ENCODE data around the gene ST7L. TPM values are rescaled to one million over a fixed set of nuclear protein-coding genes. Genes with fewer than 3 reads are reported as not detected.

ST7L gene
- total RNA-seq, 2 donors from 2014 or later: 18.0 to 18.2 TPM

DNA sequence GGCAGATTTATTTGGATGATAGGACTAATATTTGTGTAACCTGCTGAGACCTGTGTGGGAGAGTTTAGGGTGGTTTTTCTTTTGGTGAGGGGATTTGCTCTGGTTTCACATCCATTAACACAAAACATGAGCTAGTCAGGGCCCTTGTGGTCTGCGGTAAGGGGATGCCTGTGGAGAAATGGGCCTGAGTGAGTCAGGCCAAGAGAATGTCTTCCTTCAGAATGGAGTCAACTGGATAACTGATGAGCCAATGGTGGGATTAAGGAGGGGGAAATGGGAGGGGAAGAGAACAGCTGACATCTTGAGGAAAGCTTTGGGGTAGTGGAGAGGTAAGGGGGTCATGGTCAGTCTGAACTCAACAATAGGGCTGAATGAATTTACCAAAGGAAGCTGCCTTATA lies 96.3 kb downstream of the ST7L start:
- H3K36me3 Mint-ChIP-seq (ENCODE audit: low read depth): peaks cover 3% of the 10 kb centered on the region
- H3K4me1 Mint-ChIP-seq: peaks cover 41% of the 10 kb centered on the region
- no peak overlapping the region for H3K9ac ChIP-seq (ENCODE audit: extremely low read depth, low read length, poor library complexity, severe bottlenecking)
- peak overlapping the region; percentile 72 for H3K27ac Mint-ChIP-seq
- H3K4me1 ChIP-seq (ENCODE audit: control insufficient read depth, insufficient read depth, low read length): peaks cover 3% of the 10 kb centered on the region
- peak; percentile 77 for DNase-seq
- H3K4me3 Mint-ChIP-seq: no peak overlapping the region
- no peaks in the 10 kb centered on the region for H3K9me3 ChIP-seq (ENCODE audit: control insufficient read depth, low read length)
- WGBS, 2 experiments (ENCODE audit: insufficient coverage in 1 of 2, insufficient read length in 1 of 2): 91% methylated on average over 1 of the region's 1 CpG; no CpG with 5 or more reads in 1 of the 2 experiments
- no peaks in the 10 kb centered on the region for H3K9me3 Mint-ChIP-seq
- TF ChIP-seq, protein P1, sequence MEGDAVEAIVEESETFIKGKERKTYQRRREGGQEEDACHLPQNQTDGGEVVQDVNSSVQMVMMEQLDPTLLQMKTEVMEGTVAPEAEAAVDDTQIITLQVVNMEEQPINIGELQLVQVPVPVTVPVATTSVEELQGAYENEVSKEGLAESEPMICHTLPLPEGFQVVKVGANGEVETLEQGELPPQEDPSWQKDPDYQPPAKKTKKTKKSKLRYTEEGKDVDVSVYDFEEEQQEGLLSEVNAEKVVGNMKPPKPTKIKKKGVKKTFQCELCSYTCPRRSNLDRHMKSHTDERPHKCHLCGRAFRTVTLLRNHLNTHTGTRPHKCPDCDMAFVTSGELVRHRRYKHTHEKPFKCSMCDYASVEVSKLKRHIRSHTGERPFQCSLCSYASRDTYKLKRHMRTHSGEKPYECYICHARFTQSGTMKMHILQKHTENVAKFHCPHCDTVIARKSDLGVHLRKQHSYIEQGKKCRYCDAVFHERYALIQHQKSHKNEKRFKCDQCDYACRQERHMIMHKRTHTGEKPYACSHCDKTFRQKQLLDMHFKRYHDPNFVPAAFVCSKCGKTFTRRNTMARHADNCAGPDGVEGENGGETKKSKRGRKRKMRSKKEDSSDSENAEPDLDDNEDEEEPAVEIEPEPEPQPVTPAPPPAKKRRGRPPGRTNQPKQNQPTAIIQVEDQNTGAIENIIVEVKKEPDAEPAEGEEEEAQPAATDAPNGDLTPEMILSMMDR (conservative IDR thresholded peaks at IDR 0.05): no peak
- H3K27me3 Mint-ChIP-seq (ENCODE audit: insufficient read depth): no peaks in the 10 kb centered on the region
- H3K4me3 ChIP-seq (ENCODE audit: low read length): no peak overlapping the region
- peaks cover 13% of the 10 kb centered on the region for H3K36me3 ChIP-seq (ENCODE audit: control insufficient read depth, insufficient read depth, low read length)
- no peaks in the 10 kb centered on the region for H3K27me3 ChIP-seq (ENCODE audit: control insufficient read depth, insufficient read depth, low read length, poor library complexity, severe bottlenecking)
- no peak overlapping the region for H3K27ac ChIP-seq (ENCODE audit: low read depth, low read length)

DNA sequence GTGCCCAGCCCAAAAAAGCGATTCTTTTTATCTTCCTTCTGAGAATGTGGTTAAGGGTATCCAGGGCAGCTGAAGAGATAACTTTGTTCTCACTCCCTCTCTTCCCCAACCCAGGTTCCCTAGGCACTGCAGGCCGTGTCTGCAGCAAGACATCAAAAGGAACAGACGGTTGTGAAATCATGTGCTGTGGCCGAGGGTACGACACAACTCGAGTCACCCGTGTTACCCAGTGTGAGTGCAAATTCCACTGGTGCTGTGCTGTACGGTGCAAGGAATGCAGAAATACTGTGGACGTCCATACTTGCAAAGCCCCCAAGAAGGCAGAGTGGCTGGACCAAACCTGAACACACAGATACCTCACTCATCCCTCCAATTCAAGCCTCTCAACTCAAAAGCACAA lies 98.8 kb downstream of the ST7L start:
- no peaks in the 10 kb centered on the region for H3K9me3 ChIP-seq (ENCODE audit: control insufficient read depth, low read length)
- H3K36me3 ChIP-seq (ENCODE audit: control insufficient read depth, insufficient read depth, low read length): peaks cover 6% of the 10 kb centered on the region
- TF ChIP-seq, protein P1 (conservative IDR thresholded peaks at IDR 0.05): no peak
- no peak for DNase-seq
- H3K27me3 ChIP-seq (ENCODE audit: control insufficient read depth, insufficient read depth, low read length, poor library complexity, severe bottlenecking): no peaks in the 10 kb centered on the region
- Mint-ChIP-seq H3K9me3 (no peaks in the 10 kb centered on the region), H3K4me1 (peaks cover 34% of the 10 kb centered on the region), H3K27ac (no peak overlapping the region), H3K4me3 (no peak overlapping the region), H3K27me3 (ENCODE audit: insufficient read depth) (peaks cover 3% of the 10 kb centered on the region), H3K36me3 (ENCODE audit: low read depth) (peaks cover 3% of the 10 kb centered on the region)
- no peak overlapping the region for H3K4me3 ChIP-seq (ENCODE audit: low read length)
- WGBS, 2 experiments (ENCODE audit: insufficient coverage in 1 of 2, insufficient read length in 1 of 2): 88 to 89% methylated on average over 7 to 9 of the region's 9 CpGs
- no peak overlapping the region for H3K27ac ChIP-seq (ENCODE audit: low read depth, low read length)
- peaks cover 3% of the 10 kb centered on the region for H3K4me1 ChIP-seq (ENCODE audit: control insufficient read depth, insufficient read depth, low read length)
- H3K9ac ChIP-seq (ENCODE audit: extremely low read depth, low read length, poor library complexity, severe bottlenecking): no peak overlapping the region

DNA sequence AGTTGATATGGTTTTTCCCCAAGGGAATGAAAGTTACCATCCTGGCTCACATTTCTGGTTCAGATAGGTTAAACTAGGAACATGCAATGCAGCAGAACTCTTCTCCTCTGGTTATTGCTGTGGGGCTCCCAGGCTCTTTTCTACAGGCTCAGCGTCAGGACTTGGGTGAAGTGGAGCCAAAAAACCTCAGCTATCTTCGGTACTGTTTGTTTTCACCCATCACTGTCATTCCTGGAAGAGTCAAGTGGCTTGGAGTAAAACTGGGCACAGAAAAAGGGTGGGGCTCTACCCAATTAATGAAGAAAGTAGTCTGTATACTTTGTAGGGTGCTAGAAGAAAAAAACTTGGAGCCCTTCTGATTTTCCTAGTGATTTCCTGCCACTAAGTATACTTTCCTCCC lies 100.8 kb downstream of the ST7L start:
- no peak overlapping the region for H3K27ac Mint-ChIP-seq
- Histone ChIP-seq H3K27me3 (ENCODE audit: control insufficient read depth, insufficient read depth, low read length, poor library complexity, severe bottlenecking) (no peaks in the 10 kb centered on the region), H3K9ac (ENCODE audit: extremely low read depth, low read length, poor library complexity, severe bottlenecking) (no peak overlapping the region), H3K36me3 (ENCODE audit: control insufficient read depth, insufficient read depth, low read length) (peaks cover 4% of the 10 kb centered on the region), H3K9me3 (ENCODE audit: control insufficient read depth, low read length) (no peaks in the 10 kb centered on the region), H3K4me3 (ENCODE audit: low read length) (no peak overlapping the region), H3K27ac (ENCODE audit: low read depth, low read length) (no peak overlapping the region), H3K4me1 (ENCODE audit: control insufficient read depth, insufficient read depth, low read length) (no peaks in the 10 kb centered on the region)
- TF ChIP-seq, protein P1 (conservative IDR thresholded peaks at IDR 0.05): no peak
- DNase-seq: no peak
- no peak overlapping the region for H3K4me3 Mint-ChIP-seq
- H3K4me1 Mint-ChIP-seq: peaks cover 16% of the 10 kb centered on the region
- peaks cover 10% of the 10 kb centered on the region for H3K27me3 Mint-ChIP-seq (ENCODE audit: insufficient read depth)
- 92 to 100% methylated on average over 1 to 2 of the region's 2 CpGs for WGBS, 2 experiments (ENCODE audit: insufficient coverage in 1 of 2, insufficient read length in 1 of 2)
- no peaks in the 10 kb centered on the region for H3K9me3 Mint-ChIP-seq
- peaks cover 3% of the 10 kb centered on the region for H3K36me3 Mint-ChIP-seq (ENCODE audit: low read depth)
